Renal cortical epithelial cell (primary cell): ENCODE data around the gene SOX8. TPM values are rescaled to one million over a fixed set of nuclear protein-coding genes. Genes with fewer than 3 reads are reported as not detected.

Source experiments
- DNase-seq: peaks from one replicate; pipeline ENCODE4 v3.0.0-alpha.2; 2011; ENCODE audit warnings: low read depth
- total RNA-seq: library from RNA; depleted of rRNA; stranded (reverse); fragments of >200 nt; gene quantifications from 2 replicates; pipeline ENCODE4 v1.2.3, GENCODE V29; 2014

The SOX8 gene
- total RNA-seq, 1 donor from 2014 or later: 0.20 TPM

DNA sequence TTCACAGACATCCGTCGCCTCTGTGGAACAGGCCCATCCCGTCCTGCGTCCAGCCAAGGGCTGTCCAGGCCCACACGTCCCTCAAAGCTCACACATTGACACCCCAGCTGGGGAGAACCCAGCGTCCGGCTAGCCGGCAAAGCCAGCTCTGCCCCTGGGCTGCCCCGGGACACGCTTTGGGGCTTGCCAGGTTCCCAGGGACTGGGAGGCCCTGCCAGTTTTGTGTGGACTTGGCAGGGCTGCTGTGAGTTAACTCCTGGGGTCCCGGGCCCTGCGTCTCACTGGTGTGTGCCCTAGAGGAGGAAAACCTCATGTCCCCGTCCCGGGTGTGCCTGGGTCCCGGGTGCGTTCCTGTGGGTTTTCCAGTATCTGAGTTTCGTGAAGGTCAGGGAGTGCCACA is 6.3 kb downstream of the SOX8 start:
- DNase-seq: no peak

DNA sequence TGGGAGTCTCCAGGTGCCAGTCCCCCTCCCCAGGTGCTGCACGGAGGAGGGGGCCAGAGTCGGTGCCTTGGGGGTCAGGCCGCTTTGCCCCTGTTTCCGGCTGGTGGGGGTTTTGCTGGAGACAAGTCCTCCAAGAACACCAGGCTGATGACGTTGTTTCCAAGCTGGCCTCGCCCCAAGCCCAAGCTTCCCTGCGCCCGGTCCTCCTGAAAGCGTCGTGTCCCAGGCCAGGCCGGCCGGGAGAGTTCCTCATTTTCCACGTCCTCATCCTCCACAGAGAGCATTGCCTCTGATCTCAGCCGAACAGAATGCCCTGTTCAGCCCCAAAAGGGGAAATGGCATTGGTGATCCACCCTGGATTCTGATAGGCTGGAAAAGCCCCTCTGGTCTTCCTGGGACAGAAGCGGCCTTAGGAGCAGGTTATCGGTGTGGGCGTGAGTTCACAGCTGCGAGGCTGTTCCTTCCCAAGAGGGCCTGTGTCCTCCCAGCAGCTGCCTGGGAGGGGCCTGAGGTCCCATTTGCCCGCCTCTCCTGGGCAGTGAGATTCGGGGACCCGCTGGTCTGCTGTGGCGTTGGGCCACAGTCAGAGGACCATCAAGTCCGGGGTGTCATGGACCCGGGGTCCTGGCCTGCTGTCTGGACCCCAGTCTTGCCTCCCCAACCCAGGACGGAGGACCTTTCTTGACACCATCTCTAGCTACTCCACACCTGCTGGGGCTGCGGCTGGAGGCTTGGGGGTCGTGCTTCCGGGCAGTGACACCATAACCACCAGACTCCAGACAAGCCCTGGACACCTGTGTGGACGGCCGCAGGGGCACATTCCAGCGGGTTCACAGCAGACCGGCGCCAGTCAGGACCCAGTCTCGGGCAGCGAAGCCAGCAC is 7.1 kb downstream of the SOX8 start:
- DNase-seq: no peak

DNA sequence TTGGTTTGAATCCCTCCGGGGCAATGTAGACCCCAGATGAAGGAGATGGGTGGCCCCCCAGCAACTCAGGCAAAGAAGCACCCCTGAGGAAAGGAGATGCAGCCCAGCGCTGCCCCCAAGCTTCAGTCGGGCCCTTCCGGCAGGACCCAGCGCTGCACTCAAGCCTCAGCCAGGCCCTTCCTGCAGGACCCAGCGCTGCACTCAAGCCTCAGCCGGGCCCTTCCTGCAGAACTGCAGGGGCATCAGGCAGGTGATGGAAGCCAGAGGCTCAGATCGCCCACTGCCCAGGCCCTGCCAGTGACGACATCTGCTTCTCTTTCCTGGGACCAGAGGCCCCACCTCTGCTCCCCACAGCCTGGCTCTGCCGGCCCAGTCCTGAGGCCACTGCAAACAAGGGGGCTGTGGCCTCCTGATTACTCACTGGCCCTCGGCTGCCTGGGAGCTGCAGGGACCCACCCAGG is 7.8 kb downstream of the SOX8 start:
- no peak for DNase-seq

DNA sequence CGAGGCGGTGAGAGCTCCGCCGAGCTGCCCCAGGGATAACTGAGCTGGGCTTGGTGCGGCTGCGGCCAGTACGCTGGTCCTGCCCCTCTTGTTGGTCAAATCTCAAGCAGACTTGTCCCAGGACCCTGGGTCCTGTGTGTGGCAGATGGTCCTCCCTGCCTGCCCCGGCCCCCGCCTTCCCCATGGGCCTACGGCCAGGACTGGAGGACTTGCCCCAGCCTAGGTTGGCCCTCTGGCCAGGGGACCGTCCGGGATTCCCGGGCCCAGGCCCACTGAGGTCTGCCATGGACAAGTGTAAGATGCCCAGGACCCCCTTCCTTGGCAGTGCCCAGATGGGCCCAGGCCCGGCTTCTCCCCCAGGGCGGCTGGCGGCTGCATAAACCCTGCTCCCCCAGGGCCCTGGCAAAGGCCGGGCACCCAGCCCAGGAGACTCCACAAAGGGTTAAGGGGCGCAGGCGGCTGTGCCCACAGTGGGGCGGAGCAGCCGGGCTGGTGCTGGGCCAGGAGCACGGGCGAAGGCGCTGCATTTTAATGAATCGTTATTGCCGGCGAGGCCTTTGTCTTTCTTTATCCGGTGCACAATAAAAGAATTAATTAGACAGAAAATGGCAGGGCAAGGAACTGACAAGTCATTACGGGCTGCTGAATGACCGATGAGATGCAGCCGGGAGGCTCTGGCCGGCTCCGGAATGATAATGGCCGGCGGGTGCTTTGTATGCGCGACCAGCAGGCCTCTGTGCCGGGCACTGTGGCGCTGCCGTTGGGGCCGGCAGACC is 9.1 kb downstream of the SOX8 start:
- DNase-seq: no peak

DNA sequence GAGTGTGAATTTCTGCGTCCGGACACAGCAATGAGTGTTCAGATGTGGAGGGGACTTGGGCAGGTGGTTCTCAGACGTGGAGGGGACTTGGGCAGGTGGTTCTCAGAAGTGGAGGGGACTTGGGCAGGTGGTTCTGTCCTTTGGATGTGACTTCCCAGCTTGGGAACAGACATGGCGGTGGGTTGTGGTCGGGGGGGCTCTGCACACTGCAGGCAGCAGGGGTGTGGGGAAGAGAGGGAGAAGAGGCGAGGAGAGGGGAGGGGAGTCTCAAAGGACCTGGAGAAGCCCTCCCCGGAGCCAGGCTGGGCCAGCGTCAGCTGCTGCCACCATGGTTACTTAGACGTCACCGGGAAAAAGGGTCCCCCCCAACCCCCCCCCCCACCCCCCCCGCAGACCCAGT is 9.8 kb downstream of the SOX8 start:
- DNase-seq: no peak

DNA sequence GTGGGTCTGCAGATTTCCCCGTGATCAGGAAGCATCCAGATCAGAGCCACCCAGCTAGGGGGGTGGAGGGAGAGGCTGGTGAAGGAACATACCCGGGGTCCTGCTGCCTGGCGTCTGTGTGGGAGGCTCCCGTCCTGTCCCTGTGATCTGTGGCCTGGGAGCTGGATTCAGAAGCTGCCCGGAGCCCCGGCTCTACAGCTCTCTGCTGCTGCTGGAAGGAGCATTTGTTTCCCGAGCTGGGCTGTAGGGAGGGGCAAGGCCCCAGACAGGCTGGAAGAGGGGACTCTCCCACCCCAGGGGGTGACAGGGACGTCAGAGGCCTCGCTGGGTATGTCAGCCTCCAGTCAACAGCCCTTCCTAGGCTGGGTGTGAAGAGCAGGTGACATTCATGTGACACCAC is 10.2 kb downstream of the SOX8 start:
- no peak for DNase-seq

DNA sequence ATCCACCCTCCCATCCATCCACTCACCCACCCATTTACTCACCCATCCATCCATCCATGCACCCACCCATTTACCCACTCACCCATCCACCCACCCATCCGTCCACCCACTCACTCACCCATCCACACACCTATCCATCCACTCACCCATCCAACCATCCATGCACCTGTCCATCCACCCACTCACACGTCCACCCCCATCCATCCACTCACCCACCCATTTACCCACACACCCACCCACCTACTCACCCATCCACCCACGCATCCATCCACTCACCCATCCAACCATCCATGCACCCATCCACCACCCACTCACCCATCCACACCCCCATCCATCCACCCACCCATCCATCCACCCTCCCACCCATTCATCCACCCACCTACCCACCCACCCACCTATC is 12.2 kb downstream of the SOX8 start:
- no peak for DNase-seq

DNA sequence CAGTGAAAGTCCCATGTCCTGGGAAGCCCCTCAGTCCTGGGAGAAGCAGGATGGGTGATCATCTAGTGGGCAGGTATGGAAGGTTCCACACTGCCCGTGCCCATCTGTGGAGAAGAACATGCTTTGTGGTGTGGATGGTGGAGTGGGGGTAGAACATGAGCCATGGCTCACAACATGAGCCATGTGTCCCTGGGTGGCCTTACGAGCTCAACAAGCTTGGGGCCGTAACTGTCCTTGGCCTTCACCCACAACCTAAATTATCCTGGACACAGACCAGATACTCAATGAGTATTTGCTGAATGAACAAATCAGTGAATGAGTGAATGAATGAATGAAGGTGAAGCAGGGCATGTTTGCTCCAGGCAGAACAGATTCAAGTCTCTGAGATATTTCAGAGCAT is 13.5 kb downstream of the SOX8 start:
- no peak for DNase-seq

DNA sequence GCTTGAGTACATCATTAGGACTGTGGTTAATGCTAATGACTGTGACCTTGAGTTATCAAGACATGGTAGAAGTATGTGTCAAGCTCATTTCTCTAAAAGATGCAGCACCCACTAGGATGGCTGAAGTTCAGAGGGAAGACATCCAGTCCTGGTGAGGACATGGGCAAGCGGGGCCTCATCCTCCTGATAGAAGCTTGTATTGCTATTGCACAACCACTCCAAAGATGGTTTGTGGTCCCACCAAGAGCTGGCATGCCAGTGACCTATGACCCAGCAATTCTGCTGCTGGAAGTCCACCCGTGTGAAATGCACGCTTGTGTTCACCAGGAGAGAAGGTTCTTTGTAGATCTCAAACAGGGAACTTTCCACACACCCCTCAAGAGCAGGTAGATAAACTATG is 14.2 kb downstream of the SOX8 start:
- no peak for DNase-seq

DNA sequence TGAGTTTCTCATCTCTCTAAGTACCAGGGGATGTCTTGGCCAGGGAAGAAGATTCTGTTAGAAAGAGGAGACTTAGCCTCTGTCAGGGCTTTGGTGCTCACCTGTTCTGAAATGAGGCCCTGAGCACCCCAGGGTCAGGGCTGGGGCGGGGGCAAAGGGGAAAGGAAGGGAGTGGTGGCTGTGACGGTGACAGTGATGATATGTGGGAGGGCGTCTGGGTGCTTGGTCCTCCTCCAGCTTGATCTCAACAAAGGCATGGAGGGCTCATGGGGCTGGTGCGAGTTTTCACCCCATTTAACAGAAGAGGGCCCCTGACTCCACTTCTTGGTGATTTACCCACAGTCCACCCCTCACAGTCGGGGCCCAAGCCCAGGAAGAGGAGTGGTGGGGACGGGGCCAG is 15.1 kb downstream of the SOX8 start:
- no peak for DNase-seq

DNA sequence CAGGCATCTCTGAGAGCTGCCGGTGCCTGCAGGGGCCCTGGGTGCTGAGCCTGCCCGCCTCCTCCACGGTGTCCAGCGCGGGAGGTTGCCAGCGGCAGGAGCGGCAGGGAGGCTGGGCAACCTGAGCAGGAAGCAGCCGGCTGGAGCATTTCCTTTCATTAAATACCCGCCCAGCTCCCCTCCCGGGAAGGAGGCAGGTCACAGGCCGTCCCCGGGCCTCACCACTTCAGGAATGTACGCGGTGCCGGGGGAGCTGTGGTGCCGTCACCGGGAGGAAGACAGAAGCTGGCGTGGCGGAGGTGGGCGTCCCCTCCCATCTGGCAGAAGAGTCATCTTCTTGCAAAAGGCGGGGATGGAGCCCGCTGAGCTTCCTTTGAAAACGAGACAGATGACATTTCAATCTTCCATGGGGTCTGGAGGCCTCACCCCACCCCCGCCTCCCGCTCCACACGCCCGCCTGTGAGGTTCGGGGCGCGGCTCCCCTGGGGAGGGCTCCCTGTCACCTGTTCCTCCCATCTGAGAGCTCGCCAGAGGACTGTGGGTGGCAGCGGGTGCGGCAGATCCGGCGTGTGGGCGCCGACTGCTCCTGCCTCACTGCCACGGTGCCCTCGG is 16.0 kb downstream of the SOX8 start:
- DNase-seq: peak; percentile 54

DNA sequence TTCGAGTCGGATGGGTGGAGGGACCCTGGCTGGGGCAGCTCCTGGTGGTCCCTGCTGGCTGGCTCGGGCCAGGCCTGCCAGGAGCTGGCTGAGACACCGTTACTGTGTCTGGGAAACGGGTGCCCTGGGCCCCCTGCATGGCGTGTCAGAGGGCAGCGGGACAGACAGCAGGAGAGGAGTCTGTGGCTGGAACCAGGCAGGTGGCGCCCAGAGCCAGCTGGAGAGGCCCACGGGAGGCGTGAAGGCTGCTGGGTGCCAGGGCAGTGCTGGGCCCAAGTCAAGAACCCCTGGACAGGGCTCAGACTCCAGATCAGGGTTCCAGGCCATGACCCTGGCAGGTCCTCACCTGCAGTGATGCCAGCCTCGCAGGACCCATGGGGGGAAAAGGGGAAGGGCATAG is 16.6 kb downstream of the SOX8 start:
- no peak for DNase-seq

DNA sequence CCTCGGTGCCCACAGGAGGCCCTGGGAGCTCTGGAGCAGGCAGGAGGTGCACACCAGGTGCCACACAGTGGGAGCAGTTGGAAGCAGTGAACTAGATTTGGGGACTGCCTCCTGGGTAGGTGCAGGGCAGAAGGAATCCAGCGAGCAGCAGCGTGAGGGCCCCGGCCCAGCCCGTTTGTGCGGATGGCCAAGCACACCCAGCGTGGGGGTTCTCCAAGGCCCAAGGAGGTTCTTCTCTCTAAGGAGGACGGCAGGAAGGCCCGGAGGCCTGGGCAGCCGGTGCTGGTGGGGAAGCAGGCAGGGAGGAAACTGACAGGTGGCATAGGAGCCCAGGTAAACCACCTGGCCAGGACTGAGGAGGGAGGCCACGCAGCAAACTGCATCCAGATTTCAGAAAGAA is 17.0 kb downstream of the SOX8 start:
- DNase-seq: no peak

DNA sequence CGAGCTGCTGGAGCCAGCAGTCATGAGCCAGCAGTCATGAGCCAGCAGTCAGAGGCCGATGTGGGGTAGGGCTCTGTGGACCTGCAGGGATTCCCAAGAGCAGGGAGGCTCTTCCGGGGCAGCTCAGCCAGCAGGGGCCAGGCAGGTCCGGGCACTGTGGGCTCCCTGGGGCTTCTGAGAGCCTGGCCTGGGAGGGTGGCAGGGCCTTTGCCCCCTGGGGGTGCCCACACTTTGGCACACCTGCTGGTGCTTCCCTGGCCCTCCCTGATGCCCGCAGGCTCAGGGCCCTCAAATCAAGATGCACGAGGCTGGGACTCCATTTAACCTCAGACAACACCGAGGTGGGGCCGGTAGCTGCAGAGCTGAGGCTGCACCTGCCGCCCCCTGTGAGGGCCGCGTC is 18.1 kb downstream of the SOX8 start:
- no peak for DNase-seq

DNA sequence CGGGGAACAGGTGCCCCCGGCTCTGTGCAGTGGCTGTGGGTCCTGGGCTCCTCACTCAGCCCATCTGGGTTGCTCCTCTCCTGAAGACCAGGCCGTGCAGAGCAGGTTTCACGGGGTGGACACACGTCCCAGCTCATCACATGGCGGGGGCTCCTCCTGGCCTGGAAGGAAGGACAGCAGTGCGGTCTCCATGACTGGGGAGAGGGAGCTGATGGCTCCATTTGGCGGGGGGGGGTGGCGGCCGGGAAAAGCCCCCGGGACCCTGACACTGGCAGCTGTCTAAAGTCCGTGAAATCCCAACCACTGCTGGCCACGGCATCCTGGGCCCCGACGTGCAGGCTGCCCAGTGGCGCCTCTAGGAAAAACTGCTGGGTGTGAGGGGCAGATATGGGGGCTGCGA is 19.0 kb downstream of the SOX8 start:
- no peak for DNase-seq

DNA sequence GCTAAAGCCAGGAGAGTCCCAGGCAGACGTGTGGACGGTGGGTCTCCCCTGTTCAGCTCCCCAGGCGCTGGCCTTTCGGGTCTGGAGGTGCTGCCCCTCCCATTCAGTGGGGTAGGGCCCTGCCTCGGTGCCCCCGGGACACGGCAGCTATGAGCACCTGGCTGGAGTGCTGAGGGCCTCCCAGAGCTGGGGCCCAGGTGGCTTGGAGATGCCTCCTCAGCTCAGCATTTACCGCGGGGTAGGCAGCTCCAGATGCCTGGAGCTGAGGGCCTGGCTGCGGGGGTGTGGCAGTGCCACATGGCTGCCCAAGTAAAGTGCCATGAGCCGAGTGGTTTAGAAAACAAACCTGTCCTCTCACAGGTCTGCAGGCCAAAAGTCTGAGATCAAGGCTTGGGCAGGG is 19.5 kb downstream of the SOX8 start:
- DNase-seq: no peak

DNA sequence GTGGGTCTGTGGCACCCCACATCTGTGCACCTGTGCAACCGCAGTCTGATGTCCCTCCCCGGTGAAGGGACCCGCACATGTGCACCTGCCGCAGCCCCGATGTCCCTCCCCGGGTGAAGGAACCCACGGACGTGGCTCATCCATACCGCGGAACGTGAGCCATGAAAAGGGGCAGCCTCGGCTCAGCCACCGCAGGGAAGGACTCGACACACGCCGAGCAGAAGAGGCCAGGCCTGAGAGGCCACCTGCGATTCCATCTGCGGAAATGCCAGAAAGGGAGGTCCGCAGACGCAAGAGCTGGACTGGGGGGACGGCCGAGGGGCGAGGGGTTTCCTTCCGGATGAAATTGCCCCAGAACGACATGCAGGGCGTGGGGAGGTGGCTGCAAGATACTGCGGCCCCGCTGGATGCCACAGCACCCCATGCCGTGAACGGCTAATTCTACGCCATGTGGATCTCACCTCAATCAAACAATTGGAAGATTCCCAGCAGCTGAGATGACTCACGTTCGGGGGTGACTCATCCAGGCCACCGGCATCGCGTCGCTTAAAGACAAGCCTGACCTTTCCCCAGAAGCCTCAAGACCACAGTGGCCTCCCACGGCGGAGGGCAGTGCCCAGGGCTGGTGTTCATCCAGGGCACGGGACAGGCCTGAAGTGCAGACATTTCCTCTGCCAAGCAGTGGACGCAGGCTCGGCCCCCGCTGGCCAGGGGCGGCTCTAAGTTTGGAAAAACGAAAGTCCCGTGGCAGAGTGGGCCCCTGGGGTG is 21.0 kb downstream of the SOX8 start:
- DNase-seq: peak; percentile 88

DNA sequence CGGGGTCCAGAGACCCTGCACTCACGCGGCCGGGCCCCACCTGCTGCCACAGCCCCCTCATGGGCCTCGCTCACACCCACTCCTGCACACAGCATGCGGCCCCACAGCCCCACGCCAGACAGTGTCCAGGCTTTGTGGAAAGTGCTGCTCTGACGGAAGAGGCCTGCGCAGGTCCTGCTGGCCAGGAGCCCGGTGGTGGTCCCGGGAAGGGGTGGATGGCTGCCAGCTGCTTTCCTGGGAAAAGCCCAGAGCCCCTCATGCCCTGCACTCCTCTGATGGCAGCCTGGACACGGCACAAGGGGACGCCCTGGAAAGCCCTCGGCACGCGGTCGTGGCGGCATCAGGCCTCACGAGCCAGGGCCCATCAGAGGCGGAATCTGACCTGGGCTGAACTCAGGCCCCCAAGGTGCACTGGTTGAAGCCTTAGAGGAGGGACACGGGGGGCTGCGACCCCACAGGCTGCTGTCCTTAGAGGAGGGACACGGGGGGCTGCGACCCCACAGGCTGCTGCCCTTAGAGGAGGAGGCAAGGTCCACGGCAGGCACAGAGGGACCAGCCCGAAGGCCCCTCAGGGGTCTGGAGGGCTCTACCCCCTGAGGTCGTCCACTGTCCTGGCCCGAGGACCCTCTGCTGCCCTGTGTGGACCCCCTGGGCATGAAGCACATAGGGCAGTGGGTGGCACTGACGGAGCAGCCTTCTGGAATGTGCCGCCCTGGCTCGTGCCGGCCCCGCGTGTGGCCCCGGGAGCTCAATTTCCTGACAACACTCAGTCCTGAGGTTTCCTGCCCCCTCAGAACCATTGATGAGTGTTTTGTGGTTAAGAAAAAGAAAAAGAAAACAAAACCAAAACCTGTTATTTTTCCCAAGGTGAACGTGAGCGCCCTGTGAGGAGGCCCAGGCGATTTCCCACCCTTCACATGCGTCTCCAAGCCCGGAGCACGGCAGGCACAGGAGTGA is 22.1 kb downstream of the SOX8 start:
- peak; percentile 53 for DNase-seq

DNA sequence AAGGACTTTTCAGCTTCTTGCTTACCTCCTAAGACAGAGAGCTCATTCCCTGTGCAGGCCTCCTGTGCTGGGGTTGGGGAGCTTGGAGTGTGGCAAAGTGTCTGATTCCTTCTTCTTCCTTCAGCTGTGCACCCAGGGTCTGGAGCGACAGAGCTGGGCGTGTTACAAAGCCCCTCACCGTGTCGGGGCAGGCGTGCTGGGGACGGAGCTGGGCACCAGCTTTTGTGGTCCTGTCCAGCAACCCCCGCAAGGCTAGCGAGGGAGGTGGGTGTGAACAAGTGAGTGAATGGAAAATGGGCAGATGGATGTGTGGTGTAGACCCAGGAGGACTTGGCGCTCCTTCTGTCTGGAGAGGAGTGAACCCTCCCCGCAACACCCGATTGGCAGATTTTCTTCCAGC is 23.7 kb downstream of the SOX8 start:
- DNase-seq: no peak

DNA sequence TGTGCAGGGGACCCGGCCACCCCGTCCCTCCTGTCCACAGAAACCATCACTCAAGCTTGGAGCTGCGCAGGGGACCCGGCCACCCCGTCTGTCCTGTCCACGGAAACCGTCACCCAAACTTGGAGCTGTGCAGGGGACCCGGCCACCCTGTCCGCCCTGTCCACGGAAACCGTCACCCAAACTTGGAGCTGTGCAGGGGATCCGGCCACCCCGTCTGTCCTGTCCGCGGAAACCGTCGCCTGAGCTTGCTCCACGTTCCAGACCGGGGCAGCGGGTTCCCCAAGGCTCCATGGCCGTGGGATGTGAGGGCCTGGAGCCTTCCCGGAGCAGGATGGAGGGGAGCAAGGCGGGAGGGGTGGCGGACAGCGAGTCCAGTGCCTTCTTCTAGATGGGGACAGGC is 25.2 kb downstream of the SOX8 start:
- no peak for DNase-seq
